EL (cell line): ENCODE results near the gene PSMC6.
A peak's percentile ranks its signal among the peaks of the same experiment; 100 is the strongest.

Experiments
- DNase-seq: peaks from one replicate; pipeline ENCODE4 v3.0.0-alpha.2; 2016

Gene PSMC6

GRCh38 chr14:52706724-52707706 lies at the start of gene PSMC6:
PSMC6 (plus strand) TSS chr14:52707200; CDS start chr14:52707220, 20 bp downstream.
- DNase-seq, result peak; percentile 91

DNA sequence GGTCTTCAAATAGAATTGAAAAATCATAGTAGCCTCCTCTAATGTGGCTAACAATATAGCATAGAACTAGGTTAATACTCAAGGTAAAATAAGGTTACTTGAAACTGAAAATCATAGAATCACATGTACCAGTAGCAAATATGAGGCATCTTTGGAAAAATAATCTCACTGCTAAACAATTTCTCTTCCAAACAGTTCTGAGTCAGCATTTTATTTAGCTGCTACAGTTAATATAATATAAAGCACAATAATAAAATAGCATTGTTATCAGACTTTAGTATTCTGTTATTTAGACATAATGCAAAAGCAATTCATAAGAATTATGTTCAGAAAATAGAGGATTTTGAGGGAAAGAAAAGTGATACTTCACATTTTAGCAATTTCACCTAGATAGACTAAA lies 46.7 kb upstream of the PSMC6 start:
- no peak for DNase-seq

GRCh38 chr14:52660832-52661231 lies 46.2 kb upstream of the PSMC6 start:
- no peak for DNase-seq

DNA sequence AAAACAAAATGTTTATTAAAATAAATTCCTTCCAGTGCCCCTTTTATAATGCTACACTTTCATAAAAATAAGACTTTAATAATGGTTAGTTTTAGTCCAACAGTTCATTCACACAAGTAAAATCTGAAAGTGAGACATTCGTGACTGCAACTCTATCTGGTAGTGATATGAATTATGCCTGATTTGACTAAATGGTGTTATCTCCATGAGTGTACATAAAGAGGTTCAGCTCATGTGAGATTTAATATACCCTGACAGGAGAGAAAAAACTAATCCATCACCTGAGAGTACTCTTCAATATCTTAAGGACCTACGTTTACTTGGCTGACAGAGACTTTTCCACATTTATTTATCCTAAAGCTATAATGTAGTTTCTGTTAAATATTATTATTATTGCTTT lies 45.7 kb upstream of the PSMC6 start:
- no peak for DNase-seq

DNA sequence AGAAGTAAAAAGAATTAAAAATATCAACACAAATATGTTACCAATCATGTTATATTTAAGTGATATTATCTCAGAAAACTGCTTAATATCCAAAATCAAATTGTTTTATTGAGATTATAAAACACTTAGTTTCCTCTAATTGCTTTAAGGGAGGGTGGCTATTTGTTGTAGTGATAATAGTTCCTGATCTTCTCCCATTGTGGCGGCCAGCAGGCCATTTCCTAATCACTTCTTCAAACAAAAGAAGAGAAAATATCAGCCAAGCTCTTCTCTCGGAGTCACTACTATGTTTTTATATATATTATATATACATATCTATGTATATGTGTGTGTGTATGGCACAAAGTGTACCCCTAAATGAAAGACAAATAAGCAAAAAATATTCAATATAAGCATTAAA lies 43.1 kb upstream of the PSMC6 start:
- DNase-seq, result no peak

DNA sequence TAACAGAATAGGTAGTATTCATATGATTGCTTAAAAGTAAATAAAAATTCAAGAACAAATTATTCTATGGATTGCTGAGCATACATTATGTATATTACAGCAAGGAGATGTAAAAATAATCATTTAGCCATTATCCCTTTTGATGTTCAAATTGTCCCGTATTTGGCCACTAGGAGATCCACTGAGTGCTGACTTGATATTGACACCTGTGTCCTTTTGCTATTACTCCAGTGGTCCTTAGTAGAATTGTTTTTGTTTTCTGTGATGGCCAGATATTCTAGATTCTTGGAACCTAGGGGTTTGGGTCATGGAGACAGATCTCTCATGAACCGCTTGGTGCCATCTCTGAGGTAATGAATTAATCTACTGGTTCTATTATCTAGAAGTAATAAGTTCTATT lies 28.4 kb upstream of the PSMC6 start:
- DNase-seq, result no peak

GRCh38 chr14:52683985-52684520 lies 22.9 kb upstream of the PSMC6 start:
- no peak for DNase-seq

DNA sequence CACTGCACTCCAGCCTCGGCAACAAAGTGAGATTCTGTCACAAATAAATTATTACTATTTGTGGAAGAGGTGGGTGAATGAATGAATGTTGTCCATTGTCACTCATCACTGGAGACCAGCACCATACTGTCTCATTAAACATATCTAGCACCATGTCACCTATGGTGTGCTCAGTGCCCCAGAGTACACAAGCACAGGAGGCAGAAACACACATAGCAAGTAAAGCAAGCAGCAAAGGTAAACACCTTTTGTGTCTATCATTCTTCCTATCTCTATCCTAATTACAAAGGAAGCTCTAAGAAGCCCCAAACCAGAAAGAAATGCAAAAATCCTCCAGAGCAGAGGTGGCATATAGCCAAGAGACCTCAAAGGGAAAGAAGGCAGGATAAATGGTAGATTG lies 20.8 kb upstream of the PSMC6 start:
- no peak for DNase-seq

GRCh38 chr14:52690983-52691760 lies 15.8 kb upstream of the PSMC6 start:
- no peak for DNase-seq

GRCh38 chr14:52692248-52692962 lies 14.6 kb upstream of the PSMC6 start:
- DNase-seq, result no peak

- no peak for DNase-seq
These were observed 14.0 kb upstream of the PSMC6 start for GRCh38 chr14:52693036-52693435.

- no peak for DNase-seq
These were observed 13.5 kb upstream of the PSMC6 start for GRCh38 chr14:52693532-52693931.

GRCh38 chr14:52694761-52695480 lies 12.1 kb upstream of the PSMC6 start:
- DNase-seq, result peak; percentile 58

- DNase-seq, result peak; percentile 87
These were observed 11.4 kb upstream of the PSMC6 start, which contains the start of gene ERO1A for GRCh38 chr14:52695481-52696091. ERO1A (minus strand) TSS chr14:52695558; CDS start chr14:52695481, 77 bp downstream.

GRCh38 chr14:52700701-52701172 lies 6.3 kb upstream of the PSMC6 start:
- DNase-seq, result peak; percentile 48

- DNase-seq, result no peak
These were observed 5.8 kb upstream of the PSMC6 start for GRCh38 chr14:52701223-52701622.

GRCh38 chr14:52703225-52703624 lies 3.8 kb upstream of the PSMC6 start:
- DNase-seq, result peak; percentile 93

GRCh38 chr14:52703664-52704063 lies 3.3 kb upstream of the PSMC6 start:
- DNase-seq, result no peak

- peak; percentile 30 for DNase-seq
These were observed 714 bp upstream of the PSMC6 start for GRCh38 chr14:52706286-52706685.

DNA sequence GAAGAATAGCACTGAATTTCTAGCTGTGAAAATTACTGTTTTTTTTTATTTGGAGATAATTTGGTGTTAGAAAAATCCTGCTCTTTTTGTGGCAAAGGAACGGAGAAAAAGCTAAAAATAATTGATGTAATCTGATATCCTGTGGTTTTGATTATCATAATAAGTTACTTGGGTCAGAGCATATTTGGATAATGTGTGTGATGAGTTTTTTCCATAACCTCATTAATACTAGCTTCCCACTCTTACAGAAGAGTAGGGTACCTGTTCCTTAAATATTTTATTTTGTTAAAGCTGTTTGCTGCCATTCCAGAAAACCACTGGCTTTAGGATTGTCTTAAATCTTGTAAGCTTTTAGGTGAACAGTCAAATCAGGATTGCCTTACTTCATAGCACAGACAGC lies 4.7 kb downstream of the PSMC6 start:
- no peak for DNase-seq

- no peak for DNase-seq
These were observed 9.2 kb downstream of the PSMC6 start for GRCh38 chr14:52716155-52716554.
